ENCODE results near the gene PLA2G4B. TPM values are rescaled to one million over a fixed set of nuclear protein-coding genes. Genes with fewer than 3 reads are reported as not detected.
A peak's percentile ranks its signal among the peaks of the same experiment; 100 is the strongest.

The PLA2G4B gene
- total RNA-seq, 1 experiment from 2014 or later = 4.7 TPM

- Histone ChIP-seq H3K27ac (ENCODE audit: low read length) (no peak overlapping the region), H3K27me3 (ENCODE audit: control insufficient read depth, insufficient read depth, low read length) (no peaks in the 10 kb centered on the region), H3K36me3 (ENCODE audit: control insufficient read depth, insufficient read depth, low read length) (no peaks in the 10 kb centered on the region), H3K9me3 (ENCODE audit: control insufficient read depth, insufficient read depth, low read depth, low read length) (no peaks in the 10 kb centered on the region), H3K4me1 (ENCODE audit: control insufficient read depth, insufficient read depth, low read length) (peaks cover 1% of the 10 kb centered on the region; the same call in 1 of the 2 replicates), H3K4me3 (ENCODE audit: low read depth in 2 of 2, low read length in 2 of 2) (no peak overlapping the region)
- TF ChIP-seq POLR2AphosphoS5 (IDR thresholded peaks at IDR 0.05; ENCODE audit: low read depth, low read length) = no peak
- TF ChIP-seq, protein P1, sequence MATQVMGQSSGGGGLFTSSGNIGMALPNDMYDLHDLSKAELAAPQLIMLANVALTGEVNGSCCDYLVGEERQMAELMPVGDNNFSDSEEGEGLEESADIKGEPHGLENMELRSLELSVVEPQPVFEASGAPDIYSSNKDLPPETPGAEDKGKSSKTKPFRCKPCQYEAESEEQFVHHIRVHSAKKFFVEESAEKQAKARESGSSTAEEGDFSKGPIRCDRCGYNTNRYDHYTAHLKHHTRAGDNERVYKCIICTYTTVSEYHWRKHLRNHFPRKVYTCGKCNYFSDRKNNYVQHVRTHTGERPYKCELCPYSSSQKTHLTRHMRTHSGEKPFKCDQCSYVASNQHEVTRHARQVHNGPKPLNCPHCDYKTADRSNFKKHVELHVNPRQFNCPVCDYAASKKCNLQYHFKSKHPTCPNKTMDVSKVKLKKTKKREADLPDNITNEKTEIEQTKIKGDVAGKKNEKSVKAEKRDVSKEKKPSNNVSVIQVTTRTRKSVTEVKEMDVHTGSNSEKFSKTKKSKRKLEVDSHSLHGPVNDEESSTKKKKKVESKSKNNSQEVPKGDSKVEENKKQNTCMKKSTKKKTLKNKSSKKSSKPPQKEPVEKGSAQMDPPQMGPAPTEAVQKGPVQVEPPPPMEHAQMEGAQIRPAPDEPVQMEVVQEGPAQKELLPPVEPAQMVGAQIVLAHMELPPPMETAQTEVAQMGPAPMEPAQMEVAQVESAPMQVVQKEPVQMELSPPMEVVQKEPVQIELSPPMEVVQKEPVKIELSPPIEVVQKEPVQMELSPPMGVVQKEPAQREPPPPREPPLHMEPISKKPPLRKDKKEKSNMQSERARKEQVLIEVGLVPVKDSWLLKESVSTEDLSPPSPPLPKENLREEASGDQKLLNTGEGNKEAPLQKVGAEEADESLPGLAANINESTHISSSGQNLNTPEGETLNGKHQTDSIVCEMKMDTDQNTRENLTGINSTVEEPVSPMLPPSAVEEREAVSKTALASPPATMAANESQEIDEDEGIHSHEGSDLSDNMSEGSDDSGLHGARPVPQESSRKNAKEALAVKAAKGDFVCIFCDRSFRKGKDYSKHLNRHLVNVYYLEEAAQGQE (IDR thresholded peaks at IDR 0.05; ENCODE audit: insufficient read depth in 1 of 2, low read depth in 2 of 2, low read length in 1 of 2) = no peak
- TF ChIP-seq CTCF (IDR thresholded peaks at IDR 0.05) = no peak
- no peak; the same call in 1 of the 2 replicates for TF ChIP-seq TCF7L2 (IDR thresholded peaks at IDR 0.05; ENCODE audit: low read depth, low read length)
- TF ChIP-seq SIN3A (IDR thresholded peaks at IDR 0.05; ENCODE audit: borderline replicate concordance, insufficient read depth, low read depth, low read length) = no peak
- in situ Hi-C loops (cut with HindIII; ENCODE audit: low pct_unique_long_range_greater_than_20kb, low sequenced_read_pairs) (no loop called here), intact Hi-C loops (cut with micrococcal nuclease; ENCODE audit: unreplicated experiment) (no loop called here)
- ATAC-seq (no peak), DNase-seq (ENCODE audit: low read depth, low spot score) (no peak)
- ChIA-PET CTCF (interaction anchor here (0.6 kb wide), 1 partner anchor 1058 kb away, joined by 3 read pairs; no protein-coding TSS in a partner anchor), POLR2A (no interaction called here)
- no TSS peak for BruUV-seq (replicated peaks)
Measured at GRCh38 chr15:41860049-41860828, 21.6 kb downstream of the PLA2G4B start.

- in situ Hi-C loops (cut with HindIII; ENCODE audit: low pct_unique_long_range_greater_than_20kb, low sequenced_read_pairs) = no loop called here
- ChIA-PET POLR2A (interaction anchor here (0.7 kb wide), 1 partner anchor 63 kb away, joined by 4 read pairs; no protein-coding TSS in a partner anchor), CTCF (interaction anchor here (0.5 to 1.1 kb wide), 2 partner anchors 10 to 274 kb away, joined by 5 to 6 read pairs; no protein-coding TSS in a partner anchor)
Measured at GRCh38 chr15:41861736-41862356, 23.2 kb downstream of the PLA2G4B start.

More at GRCh38 chr15:41861736-41862356, 23.2 kb downstream of the PLA2G4B start:
- Histone ChIP-seq H3K4me1 (ENCODE audit: control insufficient read depth, insufficient read depth, low read length) (peaks cover 9% of the 10 kb centered on the region), H3K27ac (ENCODE audit: low read length) (no peak overlapping the region), H3K36me3 (ENCODE audit: control insufficient read depth, insufficient read depth, low read length) (no peaks in the 10 kb centered on the region), H3K4me3 (ENCODE audit: low read depth in 2 of 2, low read length in 2 of 2) (no peak overlapping the region), H3K27me3 (ENCODE audit: control insufficient read depth, insufficient read depth, low read length) (no peaks in the 10 kb centered on the region), H3K9me3 (ENCODE audit: control insufficient read depth, insufficient read depth, low read depth, low read length) (no peaks in the 10 kb centered on the region)
- DNase-seq (ENCODE audit: low read depth, low spot score) = no peak
- 0 out of 2 replicates have a peak, but pooled peaks have one; percentile 5 for ATAC-seq
- intact Hi-C loops (cut with micrococcal nuclease; ENCODE audit: unreplicated experiment) = no loop called here
- no TSS peak for BruUV-seq (replicated peaks)
- TF ChIP-seq POLR2AphosphoS5 (IDR thresholded peaks at IDR 0.05; ENCODE audit: low read depth, low read length) (no peak), CTCF (IDR thresholded peaks at IDR 0.05) (no peak), SIN3A (IDR thresholded peaks at IDR 0.05; ENCODE audit: borderline replicate concordance, insufficient read depth, low read depth, low read length) (no peak), TCF7L2 (IDR thresholded peaks at IDR 0.05; ENCODE audit: low read depth, low read length) (no peak)
- TF ChIP-seq, protein P1 (IDR thresholded peaks at IDR 0.05; ENCODE audit: insufficient read depth in 1 of 2, low read depth in 2 of 2, low read length in 1 of 2) = no peak
